Astrocyte (in vitro differentiated cells and primary cell): ENCODE data around the gene ACSM3.
"Not testable (repeated sequence)": the region's sequence is repeated elsewhere in the genome, so short reads cannot be mapped to it uniquely, and the experiment has no call there.

Experiments used
- CTCF ChIP-seq: IDR thresholded peaks from 2 replicates; pipeline ENCODE4 v1.5.1; 2011; ENCODE audit warnings: low read depth, mild to moderate bottlenecking, inconsistent platforms, low read length, moderate library complexity; ENCODE audit not compliant: insufficient read depth
- EZH2 ChIP-seq: IDR thresholded peaks from 2 replicates; pipeline ENCODE4 v1.6.1; 2012; ENCODE audit warnings: mild to moderate bottlenecking, low read length, inconsistent platforms; ENCODE audit not compliant: insufficient read depth

- not testable (repeated sequence) for TF ChIP-seq CTCF, EZH2
Observed at GRCh38 chr16:20805684-20806167, 41.9 kb downstream of the ACSM3 start.
